ES-I3 (cell line): ENCODE measurements around the gene TRAF1.

ENCODE experiments used
- H3K36me3 ChIP-seq: 2 replicates; pipeline ENCODE4 v1.6.1; 2013; ENCODE audit warnings: mild to moderate bottlenecking, low read length, control low read depth, moderate library complexity; ENCODE audit not compliant: insufficient read depth
- H3K4me1 ChIP-seq: 2 replicates; pipeline ENCODE4 v1.6.1; 2013; ENCODE audit warnings: mild to moderate bottlenecking, control low read depth, low read length; ENCODE audit not compliant: insufficient read depth
- H3K9ac ChIP-seq: 2 replicates; pipeline ENCODE4 v1.6.1; 2013; ENCODE audit warnings: low read depth, mild to moderate bottlenecking, low read length, moderate library complexity
- H3K9me3 ChIP-seq: 2 replicates; pipeline ENCODE4 v1.6.1; 2013; ENCODE audit warnings: mild to moderate bottlenecking, low read length, moderate library complexity; ENCODE audit not compliant: control insufficient read depth, insufficient read depth

The TRAF1 gene

DNA sequence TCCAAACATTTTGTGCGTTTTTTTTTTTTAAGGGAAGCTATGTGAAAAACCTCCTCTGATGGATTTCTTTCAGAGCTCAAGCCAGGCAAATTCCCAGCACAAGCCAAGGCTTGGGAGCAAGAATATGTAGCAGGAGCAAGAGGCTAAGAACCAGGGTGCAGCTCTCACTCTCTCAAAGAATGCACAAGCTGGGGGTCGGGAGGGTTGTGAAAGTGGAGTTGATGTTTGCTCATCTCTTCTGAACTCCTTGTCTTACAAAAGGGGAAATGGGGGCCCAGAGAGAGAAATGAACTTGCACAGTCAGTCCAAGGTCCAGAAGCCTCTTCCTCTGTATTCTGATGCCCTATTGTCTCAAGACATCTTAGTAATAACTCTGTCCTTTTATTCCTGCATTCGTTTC is 7.7 kb upstream of the TRAF1 start:
- Histone ChIP-seq H3K4me1 (peaks cover 4% of the 10 kb centered on the region; the same call in 1 of the 2 replicates), H3K9ac (no peak overlapping the region), H3K36me3 (no peaks in the 10 kb centered on the region), H3K9me3 (no peaks in the 10 kb centered on the region)

DNA sequence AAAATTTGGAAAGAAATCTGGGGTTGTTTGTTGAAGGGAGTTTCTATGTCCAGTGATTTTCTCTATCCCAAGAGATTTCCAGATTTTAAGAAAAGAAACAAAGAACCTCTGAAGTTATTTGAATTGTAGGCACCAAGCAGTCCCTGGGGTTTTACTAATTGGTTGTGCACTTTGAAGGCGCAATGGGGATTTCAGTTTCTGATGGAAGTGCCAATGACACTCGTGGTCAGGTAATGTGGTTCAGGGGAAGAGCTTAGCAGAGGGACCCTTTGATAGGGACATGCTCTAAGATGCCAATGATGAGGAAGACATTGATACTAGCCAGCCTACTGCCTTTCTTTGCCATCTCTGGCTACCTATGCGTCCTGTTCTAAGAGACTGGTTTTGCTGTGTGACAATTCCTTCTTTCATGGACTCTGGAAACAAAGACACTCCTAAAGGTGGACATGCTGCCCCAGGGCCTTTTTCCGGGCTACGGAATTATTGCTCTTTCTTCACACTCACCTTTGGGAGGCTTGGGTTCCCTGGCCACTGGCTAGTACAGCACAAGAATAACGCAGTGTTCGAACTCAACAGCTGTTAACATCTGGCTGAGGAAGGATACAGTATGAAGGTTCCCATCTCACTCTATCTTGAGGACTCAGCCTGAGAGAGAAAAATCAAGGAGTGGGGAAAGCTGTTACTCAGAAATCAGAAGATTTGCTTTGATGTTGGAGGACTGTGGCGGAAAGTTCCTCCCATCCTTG is 6.9 kb upstream of the TRAF1 start:
- no peaks in the 10 kb centered on the region for H3K9me3 ChIP-seq
- no peaks in the 10 kb centered on the region for H3K36me3 ChIP-seq
- H3K9ac ChIP-seq: no peak overlapping the region
- peaks cover 4% of the 10 kb centered on the region; the same call in 1 of the 2 replicates for H3K4me1 ChIP-seq

DNA sequence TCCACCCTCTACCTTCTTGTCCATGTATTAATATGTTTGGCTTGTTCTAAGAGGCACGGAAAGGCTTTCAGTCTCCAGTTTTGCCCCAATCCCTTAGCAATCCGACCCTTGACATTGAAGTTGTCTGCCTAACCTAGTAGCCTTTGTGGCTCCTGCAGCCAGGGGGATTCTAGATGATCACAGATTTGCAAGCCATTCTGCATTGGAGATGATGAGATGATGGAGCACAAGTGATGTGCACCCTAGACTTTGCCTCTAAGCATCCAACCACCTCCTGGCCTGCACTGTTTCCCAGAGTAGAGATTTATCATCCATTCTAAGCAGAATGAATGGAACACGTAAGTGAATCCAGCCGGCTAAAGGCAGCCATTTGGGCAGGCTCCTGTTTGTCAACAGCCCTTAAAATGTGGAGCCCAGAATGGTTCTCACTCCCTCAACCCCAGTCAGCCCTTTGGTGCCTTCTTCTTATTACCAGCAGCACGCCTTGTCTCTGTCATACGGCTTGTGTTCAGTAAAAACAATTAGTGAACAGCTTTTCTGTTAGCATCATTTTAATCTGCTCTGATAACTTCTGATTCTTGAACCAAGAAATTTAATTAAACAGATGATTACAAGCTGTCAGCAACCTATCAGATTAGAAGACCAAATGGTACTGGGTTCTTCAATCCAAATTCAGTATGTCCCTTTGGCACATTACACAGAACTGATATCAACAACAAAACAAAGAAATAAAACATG is 5.7 kb upstream of the TRAF1 start:
- H3K4me1 ChIP-seq: peaks cover 4% of the 10 kb centered on the region; the same call in 1 of the 2 replicates
- no peaks in the 10 kb centered on the region for H3K9me3 ChIP-seq
- no peaks in the 10 kb centered on the region for H3K36me3 ChIP-seq
- no peak overlapping the region for H3K9ac ChIP-seq

DNA sequence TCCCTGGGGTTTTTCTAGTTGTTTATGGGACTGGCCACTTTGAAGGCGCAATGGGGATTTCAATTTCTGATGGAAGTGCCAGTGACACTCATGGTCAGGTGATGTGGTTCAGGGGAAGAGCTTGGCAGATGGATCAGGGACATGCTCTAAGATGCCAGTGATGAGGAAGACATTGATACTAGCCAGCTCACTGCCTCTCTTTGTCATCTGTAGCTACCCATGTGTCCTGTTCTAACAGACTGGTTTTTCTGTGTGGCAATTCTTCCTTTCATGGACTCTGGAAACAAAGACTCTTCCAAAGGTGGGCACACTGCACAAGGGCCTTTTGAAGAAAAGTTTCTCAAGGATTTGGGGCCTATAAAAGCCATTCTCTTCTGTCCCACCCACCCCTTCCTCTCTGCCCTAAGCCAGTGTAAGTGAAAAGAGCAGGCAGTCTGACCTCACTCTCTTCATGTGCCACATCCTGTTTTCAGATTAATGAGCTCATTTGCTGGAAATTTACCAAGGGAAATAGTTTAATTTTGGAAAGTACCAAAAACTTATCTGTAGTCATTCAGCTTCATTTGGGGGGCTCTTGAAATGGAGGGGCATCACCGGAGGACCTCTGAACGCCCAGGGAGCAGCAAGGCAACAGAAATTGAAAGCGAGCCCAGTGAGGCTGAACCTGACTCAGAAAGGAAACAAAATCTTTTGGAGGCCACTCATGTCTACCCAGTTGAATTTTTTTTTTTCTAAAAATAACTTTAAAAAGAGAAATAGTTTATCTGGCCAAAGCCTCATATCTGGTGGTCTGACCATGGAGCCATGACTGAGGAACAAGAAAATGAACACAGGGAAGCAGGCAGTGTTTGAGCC is 4.9 kb upstream of the TRAF1 start:
- Histone ChIP-seq H3K9ac (no peak overlapping the region), H3K36me3 (no peaks in the 10 kb centered on the region), H3K4me1 (peaks cover 9% of the 10 kb centered on the region; the same call in 1 of the 2 replicates), H3K9me3 (no peaks in the 10 kb centered on the region)

DNA sequence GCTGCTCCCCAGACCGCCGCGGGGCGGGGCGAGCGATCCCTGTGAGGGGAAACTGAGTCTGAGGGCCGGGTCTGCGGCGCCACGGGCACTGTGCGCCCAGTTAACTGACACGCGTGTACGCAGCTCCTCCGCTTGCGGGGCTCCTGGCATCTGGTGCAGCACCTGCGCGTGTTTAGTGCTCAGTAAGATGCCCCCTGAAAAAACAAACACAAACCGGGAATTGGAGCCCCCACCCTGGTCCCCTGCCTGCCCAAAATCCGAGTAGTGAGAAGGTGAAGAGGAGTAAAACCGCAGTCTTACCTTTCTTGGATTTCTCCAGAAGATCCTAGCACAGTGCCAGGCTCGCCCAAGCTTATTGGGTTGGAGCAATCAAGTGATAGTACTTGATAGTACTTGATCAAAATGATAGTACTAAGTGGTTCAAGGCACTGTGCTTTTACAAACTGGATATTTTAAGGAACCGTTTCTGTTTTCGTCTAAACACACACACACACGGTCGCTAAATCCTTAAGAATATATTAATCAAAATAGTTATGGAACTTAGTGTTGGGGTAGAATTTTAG is 2.7 kb upstream of the TRAF1 start:
- Histone ChIP-seq H3K9me3 (no peaks in the 10 kb centered on the region), H3K4me1 (peaks cover 25% of the 10 kb centered on the region), H3K9ac (peak overlapping the region; percentile 68), H3K36me3 (no peaks in the 10 kb centered on the region)

DNA sequence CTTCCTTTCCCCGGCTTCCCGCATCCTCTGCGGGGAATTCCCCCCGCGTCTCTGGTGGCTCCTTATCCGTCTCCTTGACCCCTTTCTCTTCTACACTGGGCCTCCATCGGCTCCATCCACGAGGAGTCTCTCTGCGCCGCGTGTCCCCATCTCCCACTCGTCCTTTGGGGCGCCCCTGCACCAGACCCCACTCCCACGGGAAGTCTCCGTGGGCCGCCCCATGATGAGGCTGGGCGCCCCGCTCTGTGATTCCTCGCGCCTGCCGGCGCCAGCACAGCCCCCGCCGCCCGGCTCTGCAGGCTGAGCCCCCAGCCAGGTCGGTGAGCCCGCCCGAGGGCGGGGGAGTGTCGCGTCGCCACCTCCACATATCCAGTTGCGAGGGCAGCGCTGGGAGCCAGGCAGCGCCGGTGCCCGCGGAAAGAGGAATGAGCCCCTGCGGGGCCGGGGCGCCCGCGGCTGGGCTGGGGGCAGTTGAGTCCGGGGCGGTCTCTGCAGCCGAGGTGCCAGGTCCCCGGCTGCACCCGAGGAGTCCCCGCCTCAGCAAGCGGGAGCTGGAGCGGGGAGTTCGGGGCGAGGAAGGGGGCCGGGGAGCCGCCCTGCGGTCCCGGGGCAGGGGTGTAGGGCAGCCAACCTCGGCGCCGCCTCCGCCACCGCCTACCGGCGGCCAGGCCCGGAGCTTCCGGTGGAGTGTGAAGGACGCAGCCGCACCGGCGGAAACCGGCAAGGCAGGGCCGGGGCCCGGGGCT is 2.1 kb upstream of the TRAF1 start:
- H3K9ac ChIP-seq: peak overlapping the region; percentile 68
- H3K9me3 ChIP-seq: no peaks in the 10 kb centered on the region
- H3K4me1 ChIP-seq: peaks cover 25% of the 10 kb centered on the region
- H3K36me3 ChIP-seq: no peaks in the 10 kb centered on the region

DNA sequence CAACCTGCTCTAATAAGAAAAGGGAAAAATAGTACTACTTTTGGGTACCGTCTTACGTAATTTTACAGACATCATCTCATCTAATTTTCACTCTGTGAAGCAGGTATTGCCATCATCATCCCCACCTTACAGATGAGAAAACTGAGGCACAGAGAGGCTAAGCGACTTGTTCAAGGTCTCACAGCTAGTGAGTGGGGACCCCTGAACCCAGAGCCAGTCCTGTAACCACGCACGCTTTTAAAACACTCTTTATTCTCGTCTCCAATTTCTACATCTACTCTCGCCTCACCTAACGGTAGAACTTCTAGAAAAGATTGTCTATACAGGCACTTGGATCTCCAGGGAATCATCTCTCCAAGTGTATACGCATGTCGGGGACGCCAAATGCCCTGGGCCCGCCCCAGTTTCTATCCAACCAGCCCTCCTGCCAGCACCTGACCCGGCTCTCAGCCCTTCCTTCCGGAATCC is 1.5 kb upstream of the TRAF1 start:
- Histone ChIP-seq H3K4me1 (peaks cover 25% of the 10 kb centered on the region), H3K9me3 (no peaks in the 10 kb centered on the region), H3K9ac (peak overlapping the region; percentile 68), H3K36me3 (no peaks in the 10 kb centered on the region)

DNA sequence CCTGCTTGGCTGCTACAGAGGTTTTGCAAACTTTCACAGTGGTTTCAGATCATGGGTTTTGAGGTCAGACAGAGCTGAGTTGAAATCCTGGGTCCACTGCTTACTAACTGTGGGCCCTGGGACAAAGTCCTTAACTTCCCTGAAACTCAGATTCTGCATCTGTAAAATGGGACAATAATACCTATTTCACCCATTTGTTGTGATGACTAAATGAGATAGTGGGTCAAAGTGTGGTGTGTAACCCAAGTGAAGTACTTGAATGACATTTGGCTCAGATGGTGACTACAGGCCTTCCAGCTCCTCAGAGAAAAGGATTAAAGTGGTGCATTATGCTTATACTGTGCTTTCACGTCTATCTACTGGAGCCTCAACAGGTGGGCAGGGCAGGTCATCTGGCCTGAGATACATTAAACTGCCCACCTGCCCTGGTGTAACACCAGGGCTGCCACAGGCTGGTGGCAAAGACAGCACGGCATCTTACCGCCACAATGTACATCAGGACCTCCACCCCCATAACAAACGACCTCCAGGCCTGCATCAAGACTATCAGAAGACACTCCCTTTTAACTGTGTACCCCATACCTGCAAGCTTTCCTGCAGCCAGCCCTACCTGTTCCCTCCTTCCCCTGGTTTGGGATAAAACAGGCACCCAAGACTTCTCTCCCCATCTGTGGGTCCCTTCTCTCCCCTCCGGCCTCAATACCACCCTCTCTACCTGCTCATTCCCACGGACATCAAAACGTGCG is 846 bp upstream of the TRAF1 start:
- Histone ChIP-seq H3K9me3 (no peaks in the 10 kb centered on the region), H3K36me3 (no peaks in the 10 kb centered on the region), H3K4me1 (peaks cover 25% of the 10 kb centered on the region), H3K9ac (no peak overlapping the region)

DNA sequence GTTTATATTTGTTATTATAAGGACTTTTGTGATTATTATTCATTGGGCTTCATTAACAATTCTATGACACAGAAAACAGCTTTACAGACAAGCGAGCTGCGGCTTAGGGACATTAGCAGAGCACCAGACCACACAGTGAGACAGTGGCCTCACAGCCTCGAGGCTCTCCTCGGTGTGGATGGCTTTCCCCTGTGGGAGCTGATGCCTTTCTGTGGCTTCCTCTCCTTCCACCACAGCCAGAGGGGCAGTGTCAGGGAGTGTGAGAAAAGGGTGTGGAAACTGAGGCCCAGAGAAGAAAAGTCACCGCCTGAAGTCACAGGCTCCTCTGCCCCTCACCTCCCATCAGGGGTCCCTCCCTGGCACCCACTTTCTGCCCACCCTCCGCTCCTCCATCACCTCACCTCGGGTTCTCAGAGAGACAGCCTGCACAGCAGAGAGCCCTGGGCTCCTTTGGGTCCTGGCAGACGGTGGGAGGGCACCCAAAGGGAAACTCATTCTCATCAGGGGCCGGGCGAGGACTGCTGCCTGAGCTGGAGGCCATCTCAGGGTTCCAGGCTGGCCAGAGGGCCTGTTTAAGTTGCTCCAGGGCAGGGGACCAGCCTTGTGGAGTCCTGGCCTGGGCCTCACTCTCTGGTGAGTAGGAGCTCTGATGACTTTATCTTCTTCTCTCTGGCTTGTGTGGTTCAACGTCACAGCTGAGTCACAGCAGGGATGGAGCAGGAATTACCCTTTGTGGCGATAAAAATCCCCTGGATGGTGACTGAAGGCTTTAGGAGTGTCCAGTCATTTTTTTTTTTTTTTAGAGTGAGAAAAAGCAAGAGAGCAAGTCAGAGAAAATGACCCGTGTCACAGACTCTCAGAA is 830 bp downstream of the TRAF1 start:
- Histone ChIP-seq H3K4me1 (peaks cover 29% of the 10 kb centered on the region; the same call in 1 of the 2 replicates), H3K9ac (no peak overlapping the region), H3K36me3 (no peaks in the 10 kb centered on the region), H3K9me3 (no peaks in the 10 kb centered on the region)

DNA sequence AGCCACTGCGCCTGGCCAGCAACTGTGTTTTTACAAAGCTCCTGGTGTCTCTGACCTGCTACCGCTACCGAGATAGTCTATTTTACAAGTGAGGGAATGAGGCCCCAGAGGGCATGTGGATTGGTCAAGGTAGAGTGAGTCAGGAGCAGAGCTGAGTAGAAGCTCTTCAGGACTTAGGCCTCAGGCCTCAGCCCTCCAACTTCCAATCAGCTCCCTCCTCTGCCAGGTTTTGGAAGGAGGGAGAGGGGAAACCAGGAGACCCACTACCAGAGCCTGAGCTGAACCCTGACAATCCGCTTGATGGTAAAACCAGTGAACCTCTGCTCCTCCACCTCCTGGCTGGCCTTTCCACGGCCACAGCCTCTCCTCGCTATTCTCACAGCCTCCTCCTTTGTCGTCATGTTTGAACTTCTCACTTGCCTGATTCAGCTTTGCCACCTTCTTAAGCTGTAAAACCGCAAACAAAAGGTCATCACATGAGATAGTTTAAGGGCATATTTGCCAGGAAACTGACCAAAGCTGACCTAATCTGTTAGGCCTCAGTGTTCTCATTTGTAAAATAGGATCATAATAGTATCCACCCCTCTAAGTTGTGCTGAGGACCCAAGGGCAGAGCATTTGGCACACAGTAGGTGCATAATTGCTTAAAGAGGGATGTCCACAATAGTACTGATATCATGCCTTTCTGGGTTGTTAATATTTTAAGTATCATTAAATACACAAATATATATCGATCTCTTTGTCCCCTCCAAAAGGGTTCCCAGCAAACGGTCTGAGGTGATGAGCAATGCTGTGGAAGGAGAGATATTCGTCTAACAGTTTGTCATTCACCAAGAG is 1.7 kb downstream of the TRAF1 start:
- no peak overlapping the region for H3K9ac ChIP-seq
- no peaks in the 10 kb centered on the region for H3K9me3 ChIP-seq
- peaks cover 36% of the 10 kb centered on the region for H3K4me1 ChIP-seq
- H3K36me3 ChIP-seq: no peaks in the 10 kb centered on the region

DNA sequence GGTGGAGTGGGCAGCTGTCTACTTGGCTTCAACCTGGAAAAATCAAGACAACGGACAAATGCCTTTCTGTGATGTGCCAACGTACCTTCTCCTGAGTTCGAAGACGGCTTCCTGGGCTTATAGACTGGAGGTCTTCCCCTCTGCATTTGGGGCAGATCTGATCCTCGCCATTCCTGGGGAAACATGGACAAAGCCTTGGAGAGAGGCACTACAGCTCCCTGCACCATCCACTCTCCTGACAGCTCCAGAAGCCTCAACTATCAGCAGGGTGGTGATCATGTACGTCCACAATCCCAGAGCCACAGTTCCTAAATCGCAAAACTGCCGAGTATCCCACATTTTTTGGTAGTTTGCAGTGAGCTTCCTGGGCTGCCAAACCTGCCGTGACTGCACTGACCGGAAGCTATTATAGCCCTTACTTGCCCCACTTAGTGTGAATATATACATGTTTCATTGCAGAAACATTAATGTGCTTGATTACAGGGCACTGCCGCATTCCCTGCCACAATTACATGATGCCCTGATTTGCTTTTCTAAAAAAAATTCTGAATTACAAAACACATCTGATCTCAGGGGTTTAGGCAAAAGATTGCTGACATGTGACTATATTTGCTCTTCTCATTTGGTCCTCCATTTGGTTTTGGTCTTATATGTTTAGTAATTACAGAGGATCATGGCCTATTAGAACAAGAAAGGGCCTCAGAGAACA is 2.8 kb downstream of the TRAF1 start:
- peaks cover 42% of the 10 kb centered on the region for H3K4me1 ChIP-seq

More for the DNA sequence above, 2.8 kb downstream of the TRAF1 start:
- H3K9ac ChIP-seq: no peak overlapping the region
- H3K36me3 ChIP-seq: no peaks in the 10 kb centered on the region
- H3K9me3 ChIP-seq: no peaks in the 10 kb centered on the region
